ENCODE results near the gene PAM. TPM values are rescaled to one million over a fixed set of nuclear protein-coding genes. Genes with fewer than 3 reads are reported as not detected.

Gene PAM
- total and polyA plus RNA-seq, 2 of the 13 experiments (the other 11 are each of a cell fraction or from before 2014, with no cell fraction given) = 20.2 to 79.1 TPM

GRCh38 chr5:102869230-102869629 is 114.1 kb downstream of the PAM start:
- H3K27ac ChIP-seq (ENCODE audit: extremely low read length, insufficient read depth, low read length) = no peak overlapping the region
- TF ChIP-seq ZNF281 (CRISPR knock-in tag; IDR thresholded peaks at IDR 0.05; ENCODE audit: borderline replicate concordance) (no peak), ATF7 (IDR thresholded peaks at IDR 0.05) (peak; percentile 74), ATF7 (CRISPR knock-in tag; IDR thresholded peaks at IDR 0.05) (no peak), ZNF543 (CRISPR knock-in tag; IDR thresholded peaks at IDR 0.05) (no peak), CREB1 (IDR thresholded peaks at IDR 0.05) (peak; percentile 83), CREB1 (CRISPR knock-in tag; IDR thresholded peaks at IDR 0.05) (no peak), ELF4 (CRISPR knock-in tag; IDR thresholded peaks at IDR 0.05; ENCODE audit: borderline replicate concordance) (no peak)
- intact Hi-C loops (cut with micrococcal nuclease; ENCODE audit: unreplicated experiment) (no loop called here), in situ Hi-C loops (cut with HindIII; ENCODE audit: extremely low pct_ligation_motif_present, low pct_unique_long_range_greater_than_20kb) (no loop called here)
- DNase-seq (ENCODE audit: low spot score) = no peak
- H3K79me2 ChIP-seq (ENCODE audit: insufficient read depth, low read length) = no peaks in the 10 kb centered on the region
- no peak overlapping the region for H2AFZ ChIP-seq (ENCODE audit: low read length)
- WGBS (ENCODE audit: low lambda C conversion rate) = 75% methylated on average over 1 of the region's 1 CpG
- FAIRE-seq = no peak
- CTCF ChIA-PET (ENCODE audit: low intra/inter-chr PET ratio, low total read pairs) = no interaction called here
- POLR2A ChIA-PET = no interaction called here
- no TSS peak for BruUV-seq (replicated peaks)
- H3K9ac ChIP-seq (ENCODE audit: insufficient read depth, low read depth, low read length) = no peak overlapping the region
- ATAC-seq = no peak
- H3K9me3 ChIP-seq (ENCODE audit: low read length) = no peaks in the 10 kb centered on the region
- H3K27me3 ChIP-seq (ENCODE audit: control insufficient read depth in 1 of 2, insufficient read depth in 2 of 2, low read length in 2 of 2) = no peaks in the 10 kb centered on the region
- peaks cover 7% of the 10 kb centered on the region for H3K4me1 ChIP-seq (ENCODE audit: insufficient read depth, low read length)
- H3K36me3 ChIP-seq (replicated peaks in 1 of 2; ENCODE audit: control insufficient read depth in 1 of 2, insufficient read depth in 2 of 2, low read length in 2 of 2) = no peaks in the 10 kb centered on the region
- H3K4me3 ChIP-seq (replicated peaks in 1 of 3; ENCODE audit: insufficient read depth in 1 of 3, low read depth in 2 of 3, low read length in 3 of 3) = no peak overlapping the region
- H3K4me2 ChIP-seq (ENCODE audit: low read depth, low read length) = no peak overlapping the region
- no peaks in the 10 kb centered on the region for H4K20me1 ChIP-seq (ENCODE audit: insufficient read depth, low read length)
